Subcutaneous adipose tissue (tissue), 4 donors: ENCODE results near the gene FOXP1. TPM values are rescaled to one million over a fixed set of nuclear protein-coding genes. Genes with fewer than 3 reads are reported as not detected.

Experiments
- total RNA-seq, 4 donors: library from RNA; depleted of rRNA; stranded (reverse); fragments of >200 nt; gene quantifications; one replicate each; pipeline ENCODE4 v1.1.0, GENCODE V29; 2016
- TF ChIP-seq, protein P1 (sequence below): fragments of 450-650 bp; IDR thresholded peaks from one replicate; pipeline ENCODE4 v1.5.1; 2016; ENCODE audit warnings: low read depth, mild to moderate bottlenecking, control low read depth, antibody characterized with exemption, moderate library complexity

The FOXP1 gene
- total RNA-seq, 4 donors from 2014 or later, result 70.5 to 96.7 (median 88.0) TPM

- TF ChIP-seq, protein P1, sequence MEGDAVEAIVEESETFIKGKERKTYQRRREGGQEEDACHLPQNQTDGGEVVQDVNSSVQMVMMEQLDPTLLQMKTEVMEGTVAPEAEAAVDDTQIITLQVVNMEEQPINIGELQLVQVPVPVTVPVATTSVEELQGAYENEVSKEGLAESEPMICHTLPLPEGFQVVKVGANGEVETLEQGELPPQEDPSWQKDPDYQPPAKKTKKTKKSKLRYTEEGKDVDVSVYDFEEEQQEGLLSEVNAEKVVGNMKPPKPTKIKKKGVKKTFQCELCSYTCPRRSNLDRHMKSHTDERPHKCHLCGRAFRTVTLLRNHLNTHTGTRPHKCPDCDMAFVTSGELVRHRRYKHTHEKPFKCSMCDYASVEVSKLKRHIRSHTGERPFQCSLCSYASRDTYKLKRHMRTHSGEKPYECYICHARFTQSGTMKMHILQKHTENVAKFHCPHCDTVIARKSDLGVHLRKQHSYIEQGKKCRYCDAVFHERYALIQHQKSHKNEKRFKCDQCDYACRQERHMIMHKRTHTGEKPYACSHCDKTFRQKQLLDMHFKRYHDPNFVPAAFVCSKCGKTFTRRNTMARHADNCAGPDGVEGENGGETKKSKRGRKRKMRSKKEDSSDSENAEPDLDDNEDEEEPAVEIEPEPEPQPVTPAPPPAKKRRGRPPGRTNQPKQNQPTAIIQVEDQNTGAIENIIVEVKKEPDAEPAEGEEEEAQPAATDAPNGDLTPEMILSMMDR, result no peak
Observed at GRCh38 chr3:71294919-71295318, 288.6 kb downstream of the FOXP1 start.

DNA sequence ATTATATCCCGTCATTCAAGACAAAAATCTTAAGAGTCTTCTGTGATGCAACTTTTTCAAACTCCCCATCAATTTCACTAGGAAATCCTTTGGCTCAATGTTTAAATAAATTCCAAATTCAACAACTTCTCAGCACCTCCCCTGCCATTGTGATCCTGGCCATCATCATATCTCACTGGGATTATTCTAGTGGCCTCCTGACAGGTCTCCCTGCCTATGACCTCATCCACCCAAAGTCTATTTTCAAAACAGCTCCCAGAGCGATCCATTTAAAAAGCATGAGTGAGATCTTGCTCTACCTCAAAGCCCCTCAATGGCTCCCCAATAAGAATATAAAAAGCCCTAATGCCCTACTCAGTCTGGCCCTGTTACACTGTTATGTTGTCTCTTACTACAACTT, 293.2 kb downstream of the FOXP1 start:
- TF ChIP-seq, protein P1, result no peak

- TF ChIP-seq, protein P1, result no peak
Observed at GRCh38 chr3:71288269-71288930, 295.1 kb downstream of the FOXP1 start.

- TF ChIP-seq, protein P1, result no peak
Observed at GRCh38 chr3:71285086-71285485, 298.4 kb downstream of the FOXP1 start.

GRCh38 chr3:71282976-71283375, 300.6 kb downstream of the FOXP1 start:
- TF ChIP-seq, protein P1, result no peak

DNA sequence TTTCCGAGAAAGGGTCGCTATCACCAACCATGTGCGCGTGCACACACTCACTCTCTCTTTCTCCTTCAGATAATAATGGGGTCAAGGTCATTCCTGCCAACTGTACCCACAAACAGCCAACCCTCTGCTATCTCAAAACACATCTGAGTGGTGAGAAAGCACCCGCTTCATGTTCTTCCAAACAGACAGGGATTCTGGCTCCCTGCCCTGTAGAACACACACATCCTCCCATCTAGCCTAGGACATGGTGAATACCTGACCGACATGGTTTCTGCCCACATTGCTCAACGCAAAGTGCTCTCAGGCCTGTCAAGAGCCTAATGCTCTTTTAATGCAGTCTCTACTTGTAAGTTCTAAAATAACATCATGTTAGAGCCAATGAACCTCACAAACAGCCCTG, 302.2 kb downstream of the FOXP1 start:
- TF ChIP-seq, protein P1, result no peak

DNA sequence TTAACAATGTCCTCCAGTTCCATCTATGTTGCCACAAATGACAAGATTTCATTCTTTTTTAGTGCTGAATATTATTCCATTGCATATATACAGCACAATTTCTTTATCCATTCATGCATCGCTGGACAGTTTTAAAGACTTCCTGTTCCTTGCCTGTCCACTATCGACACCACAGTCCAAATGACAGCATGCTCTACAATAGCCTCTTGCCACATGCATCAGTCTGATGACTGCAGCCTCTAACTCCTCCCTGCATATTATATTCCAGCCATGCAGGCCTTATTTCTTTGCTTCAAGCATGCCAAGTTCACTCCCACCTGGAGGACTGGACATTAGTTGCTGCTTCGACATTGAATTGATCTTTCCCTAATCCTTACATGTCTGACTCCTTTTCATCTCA, 306.2 kb downstream of the FOXP1 start:
- TF ChIP-seq, protein P1, result no peak
